RKO (cell line): ENCODE measurements around the gene ILF2.
A peak's percentile ranks its signal among the peaks of the same experiment; 100 is the strongest.
"Not testable (repeated sequence)": the region's sequence is repeated elsewhere in the genome, so short reads cannot be mapped to it uniquely, and the experiment has no call there.

Experiments used
- DNase-seq: peaks from one replicate; pipeline ENCODE4 v3.0.0-alpha.2; 2016; ENCODE audit warnings: low spot score

ILF2 gene

GRCh38 chr1:153679337-153680119 lies 8.7 kb upstream of the ILF2 start:
- DNase-seq: no peak

GRCh38 chr1:153678519-153679336 lies 7.9 kb upstream of the ILF2 start, which contains the start of gene NPR1:
TSS of gene NPR1 (plus strand) at chr1:153678688. CDS start at chr1:153679109, 421 bp downstream.
- no peak for DNase-seq

- DNase-seq: peak; percentile 49
Observed at GRCh38 chr1:153677718-153678518, 7.1 kb upstream of the ILF2 start.

- DNase-seq: no peak
Observed at GRCh38 chr1:153673511-153673910, 2.7 kb upstream of the ILF2 start.

GRCh38 chr1:153671628-153672353 lies 998 bp upstream of the ILF2 start:
- DNase-seq: peak; percentile 91

- DNase-seq: no peak
Observed at GRCh38 chr1:153670257-153670858, 435 bp downstream of the ILF2 start.

- no peak for DNase-seq
Observed at GRCh38 chr1:153669606-153670005, 1.2 kb downstream of the ILF2 start.

GRCh38 chr1:153668672-153669071 lies 2.1 kb downstream of the ILF2 start:
- not testable (repeated sequence) for DNase-seq

GRCh38 chr1:153667439-153667838 lies 3.4 kb downstream of the ILF2 start:
- DNase-seq: no peak

GRCh38 chr1:153663211-153663610 lies 7.6 kb downstream of the ILF2 start:
- no peak for DNase-seq

- no peak for DNase-seq
Observed at GRCh38 chr1:153662269-153662668, 8.5 kb downstream of the ILF2 start.

- DNase-seq: no peak
Observed at GRCh38 chr1:153661111-153661708, 9.6 kb downstream of the ILF2 start.

- no peak for DNase-seq
Observed at GRCh38 chr1:153659656-153660055, 11.1 kb downstream of the ILF2 start.

GRCh38 chr1:153659175-153659534 lies 11.6 kb downstream of the ILF2 start:
- no peak for DNase-seq

- DNase-seq: peak; percentile 90
Observed at GRCh38 chr1:153658400-153659174, 12.2 kb downstream of the ILF2 start, which contains the start of gene SNAPIN. TSS of gene SNAPIN (plus strand) at chr1:153658703. CDS start at chr1:153658744, 41 bp downstream.

- no peak for DNase-seq
Observed at GRCh38 chr1:153655333-153655732, 15.5 kb downstream of the ILF2 start.

GRCh38 chr1:153652805-153653500 lies 17.8 kb downstream of the ILF2 start:
- no peak for DNase-seq

- no peak for DNase-seq
Observed at GRCh38 chr1:153651771-153652170, 19.0 kb downstream of the ILF2 start.

- DNase-seq: no peak
Observed at GRCh38 chr1:153649863-153650235, 20.9 kb downstream of the ILF2 start.
